ENCODE measurements around the gene DUXB. TPM values are rescaled to one million over a fixed set of nuclear protein-coding genes. Genes with fewer than 3 reads are reported as not detected.

Gene DUXB
- total RNA-seq, 1 experiment from 2014 or later = not detected

DNA sequence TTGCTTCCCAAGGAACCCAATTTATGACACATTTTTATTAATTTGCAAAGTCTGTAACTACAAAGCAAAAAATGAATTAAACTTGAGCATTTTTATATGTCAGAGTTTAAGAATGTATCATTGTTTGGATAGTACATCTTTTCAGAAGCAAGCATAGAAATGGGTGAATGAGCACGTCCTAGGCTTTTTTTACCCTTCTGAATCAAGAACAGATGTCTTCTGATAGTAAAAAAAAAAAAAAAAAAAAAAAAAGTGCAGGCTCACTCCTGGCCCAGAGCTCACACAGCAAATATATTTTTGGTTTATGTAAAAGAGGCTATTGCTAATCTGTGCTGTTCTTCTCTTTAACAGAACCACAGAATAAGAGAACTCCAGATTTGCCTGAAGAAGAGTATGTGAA, 47.3 kb downstream of the DUXB start:
- peak overlapping the region; percentile 66 for H3K9ac ChIP-seq (ENCODE audit: low read length)
- peaks cover 5% of the 10 kb centered on the region; the same call in 1 of the 2 replicates for H4K20me1 ChIP-seq (ENCODE audit: insufficient read depth, low read depth, low read length)
- peaks cover 51% of the 10 kb centered on the region for H3K4me1 ChIP-seq (ENCODE audit: low read length)
- H3K9me2 ChIP-seq (replicated peaks; ENCODE audit: insufficient read depth, low read length) = no peaks in the 10 kb centered on the region
- peak overlapping the region; percentile 98 for H3K4me2 ChIP-seq (ENCODE audit: low read depth, low read length, poor library complexity, severe bottlenecking)
- no peaks in the 10 kb centered on the region for H3K9me3 ChIP-seq (ENCODE audit: low read length)
- H3K27me3 ChIP-seq (ENCODE audit: low read length) = no peaks in the 10 kb centered on the region
- H3K79me2 ChIP-seq (ENCODE audit: low read length) = peaks cover 83% of the 10 kb centered on the region
- DNase-seq = peak; percentile 80
- H3K36me3 ChIP-seq (ENCODE audit: insufficient read depth, low read length) = peaks cover 45% of the 10 kb centered on the region
- H3K27ac ChIP-seq (ENCODE audit: low read length) = peak overlapping the region; percentile 92
- no peak overlapping the region for H2AFZ ChIP-seq (ENCODE audit: low read length)
- H3K4me3 ChIP-seq (ENCODE audit: low read length) = peak overlapping the region; percentile 55

DNA sequence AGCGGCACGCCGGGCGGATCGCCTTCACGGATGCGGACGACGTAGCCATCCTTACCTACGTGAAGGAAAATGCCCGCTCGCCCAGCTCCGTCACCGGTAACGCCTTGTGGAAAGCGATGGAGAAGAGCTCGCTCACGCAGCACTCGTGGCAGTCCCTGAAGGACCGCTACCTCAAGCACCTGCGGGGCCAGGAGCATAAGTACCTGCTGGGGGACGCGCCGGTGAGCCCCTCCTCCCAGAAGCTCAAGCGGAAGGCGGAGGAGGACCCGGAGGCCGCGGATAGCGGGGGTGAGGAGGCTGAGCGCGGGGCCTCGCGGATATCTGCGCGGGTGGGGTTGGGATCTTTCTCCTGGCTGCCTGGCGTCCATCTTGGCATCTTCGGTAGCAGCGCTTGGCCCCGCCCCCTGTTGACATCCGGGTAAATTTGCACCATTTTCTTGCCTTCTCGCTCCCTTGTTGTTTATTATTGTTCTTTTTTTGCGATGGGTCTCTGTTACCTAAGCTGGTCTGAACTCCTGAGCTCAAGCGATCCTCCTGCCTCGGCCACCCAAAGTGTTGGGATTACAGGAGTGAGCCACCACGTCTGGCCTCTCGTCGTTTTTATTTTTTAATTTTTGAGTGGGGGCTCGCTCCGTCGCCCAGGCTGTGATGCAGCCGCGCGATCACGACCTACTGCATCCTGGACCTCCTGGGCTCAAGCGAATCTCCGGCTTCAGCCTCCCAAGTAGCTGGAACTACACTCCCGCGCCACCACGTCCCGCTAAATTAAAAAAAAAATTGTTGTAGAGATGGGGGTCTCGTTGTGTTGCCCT, 52.8 kb downstream of the DUXB start:
- Histone ChIP-seq H3K4me2 (ENCODE audit: low read depth, low read length, poor library complexity, severe bottlenecking) (peak overlapping the region; percentile 98), H3K9me3 (ENCODE audit: low read length) (no peaks in the 10 kb centered on the region), H3K27ac (ENCODE audit: low read length) (peak overlapping the region; percentile 92), H3K79me2 (ENCODE audit: low read length) (peaks cover 95% of the 10 kb centered on the region), H3K9ac (ENCODE audit: low read length) (peak overlapping the region; percentile 96), H2AFZ (ENCODE audit: low read length) (peak overlapping the region; percentile 15), H3K9me2 (replicated peaks; ENCODE audit: insufficient read depth, low read length) (no peaks in the 10 kb centered on the region), H3K27me3 (ENCODE audit: low read length) (no peaks in the 10 kb centered on the region), H3K4me3 (ENCODE audit: low read length) (peak overlapping the region; percentile 95), H3K36me3 (ENCODE audit: insufficient read depth, low read length) (peaks cover 23% of the 10 kb centered on the region; the same call in 1 of the 2 replicates), H3K4me1 (ENCODE audit: low read length) (peaks cover 64% of the 10 kb centered on the region), H4K20me1 (ENCODE audit: insufficient read depth, low read depth, low read length) (peaks cover 23% of the 10 kb centered on the region)
- peak; percentile 93 for DNase-seq

DNA sequence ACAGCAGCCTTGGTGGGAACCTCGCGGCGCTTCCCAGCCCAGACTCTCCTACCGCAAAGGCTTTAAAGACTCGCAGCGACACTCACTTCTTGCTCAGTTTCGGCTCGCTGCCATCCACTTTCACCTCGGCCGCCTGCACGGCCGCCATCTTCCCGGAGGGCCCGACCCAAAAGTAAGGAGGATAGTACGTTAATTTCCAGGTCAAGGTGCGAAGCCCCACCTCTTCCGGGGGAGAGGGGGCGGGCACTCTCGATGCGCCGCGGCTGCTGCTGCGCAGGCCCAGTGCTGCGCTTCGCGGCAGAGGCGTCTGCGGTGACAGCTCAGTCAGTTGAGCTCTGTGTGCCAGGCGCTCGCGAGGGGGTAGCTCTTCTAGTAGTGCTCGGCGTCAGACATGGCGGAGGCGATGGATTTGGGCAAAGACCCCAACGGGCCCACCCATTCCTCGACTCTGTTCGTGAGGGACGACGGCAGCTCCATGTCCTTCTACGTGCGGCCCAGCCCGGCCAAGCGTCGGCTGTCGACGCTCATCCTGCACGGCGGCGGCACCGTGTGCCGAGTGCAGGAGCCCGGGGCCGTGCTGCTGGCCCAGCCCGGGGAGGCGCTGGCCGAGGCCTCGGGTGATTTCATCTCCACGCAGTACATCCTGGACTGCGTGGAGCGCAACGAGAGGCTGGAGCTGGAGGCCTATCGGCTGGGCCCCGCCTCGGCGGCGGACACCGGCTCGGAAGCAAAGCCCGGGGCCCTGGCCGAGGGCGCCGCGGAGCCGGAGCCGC, 53.6 kb downstream of the DUXB start, which contains the start of the genes KARS1 and TERF2IP:
Gene KARS1 (minus strand): TSS at position 174 of the 773 bp plus-strand sequence. CDS start 26 bp downstream, at position 148.
Gene TERF2IP (plus strand): TSS at position 282 of the 773 bp plus-strand sequence. CDS start 110 bp downstream, at position 392.
- peaks cover 56% of the 10 kb centered on the region for H3K4me1 ChIP-seq (ENCODE audit: low read length)
- H3K9me2 ChIP-seq (replicated peaks; ENCODE audit: insufficient read depth, low read length) = no peaks in the 10 kb centered on the region
- H3K27ac ChIP-seq (ENCODE audit: low read length) = peak within 1 kb of the TSS; percentile 92
- H3K9ac ChIP-seq (ENCODE audit: low read length) = peak within 1 kb of the TSS; percentile 96
- peaks cover 27% of the 10 kb centered on the region; the same call in 1 of the 2 replicates for H3K36me3 ChIP-seq (ENCODE audit: insufficient read depth, low read length)
- no peaks in the 10 kb centered on the region for H3K9me3 ChIP-seq (ENCODE audit: low read length)
- H3K27me3 ChIP-seq (ENCODE audit: low read length) = no peaks in the 10 kb centered on the region
- H2AFZ ChIP-seq (ENCODE audit: low read length) = peak within 1 kb of the TSS; percentile 69
- DNase-seq = peak; percentile 97
- H3K4me2 ChIP-seq (ENCODE audit: low read depth, low read length, poor library complexity, severe bottlenecking) = peak within 1 kb of the TSS; percentile 98
- H4K20me1 ChIP-seq (ENCODE audit: insufficient read depth, low read depth, low read length) = peaks cover 23% of the 10 kb centered on the region
- peaks cover 95% of the 10 kb centered on the region for H3K79me2 ChIP-seq (ENCODE audit: low read length)
- H3K4me3 ChIP-seq (ENCODE audit: low read length) = peak within 1 kb of the TSS; percentile 95

DNA sequence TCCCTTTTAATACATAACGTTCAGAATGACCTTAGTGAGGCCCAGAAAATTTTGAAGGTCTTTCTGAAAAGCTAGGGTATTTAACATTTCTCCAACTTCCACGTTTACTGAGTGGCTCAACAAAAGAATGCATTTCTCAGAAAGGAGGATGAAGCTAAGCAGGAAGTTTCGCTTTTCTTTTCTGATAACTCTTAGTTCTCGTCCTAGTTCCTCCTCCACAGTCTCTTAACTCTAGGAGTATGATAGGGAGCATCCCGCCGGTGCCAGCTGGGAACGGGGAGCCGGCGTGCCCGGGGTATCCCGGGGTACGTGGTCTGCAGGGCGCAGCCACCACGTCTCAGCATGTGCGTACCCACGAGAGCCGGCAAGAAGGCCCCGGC, 54.2 kb downstream of the DUXB start:
- Histone ChIP-seq H3K4me1 (ENCODE audit: low read length) (peaks cover 50% of the 10 kb centered on the region), H4K20me1 (ENCODE audit: insufficient read depth, low read depth, low read length) (peaks cover 21% of the 10 kb centered on the region), H3K27me3 (ENCODE audit: low read length) (no peaks in the 10 kb centered on the region), H3K9me3 (ENCODE audit: low read length) (no peaks in the 10 kb centered on the region), H3K4me3 (ENCODE audit: low read length) (peak overlapping the region; percentile 95), H3K9me2 (replicated peaks; ENCODE audit: insufficient read depth, low read length) (no peaks in the 10 kb centered on the region), H3K79me2 (ENCODE audit: low read length) (peaks cover 94% of the 10 kb centered on the region), H3K4me2 (ENCODE audit: low read depth, low read length, poor library complexity, severe bottlenecking) (peak overlapping the region; percentile 98), H3K27ac (ENCODE audit: low read length) (peak overlapping the region; percentile 39; the same call in 1 of the 2 replicates), H2AFZ (ENCODE audit: low read length) (peak overlapping the region; percentile 69; the same call in 1 of the 2 replicates), H3K9ac (ENCODE audit: low read length) (peak overlapping the region; percentile 96), H3K36me3 (ENCODE audit: insufficient read depth, low read length) (peaks cover 27% of the 10 kb centered on the region; the same call in 1 of the 2 replicates)
- DNase-seq = no peak

- peaks cover 23% of the 10 kb centered on the region for H4K20me1 ChIP-seq (ENCODE audit: insufficient read depth, low read depth, low read length)
- peak overlapping the region; percentile 98 for H3K4me2 ChIP-seq (ENCODE audit: low read depth, low read length, poor library complexity, severe bottlenecking)
- no peaks in the 10 kb centered on the region for H3K27me3 ChIP-seq (ENCODE audit: low read length)
- peaks cover 85% of the 10 kb centered on the region for H3K79me2 ChIP-seq (ENCODE audit: low read length)
- H3K9ac ChIP-seq (ENCODE audit: low read length) = no peak overlapping the region
- no peak overlapping the region for H2AFZ ChIP-seq (ENCODE audit: low read length)
- DNase-seq = no peak
- H3K4me3 ChIP-seq (ENCODE audit: low read length) = no peak overlapping the region
- H3K9me2 ChIP-seq (replicated peaks; ENCODE audit: insufficient read depth, low read length) = no peaks in the 10 kb centered on the region
- peaks cover 45% of the 10 kb centered on the region; the same call in 1 of the 2 replicates for H3K36me3 ChIP-seq (ENCODE audit: insufficient read depth, low read length)
- H3K27ac ChIP-seq (ENCODE audit: low read length) = no peak overlapping the region
- no peaks in the 10 kb centered on the region for H3K9me3 ChIP-seq (ENCODE audit: low read length)
- peaks cover 24% of the 10 kb centered on the region for H3K4me1 ChIP-seq (ENCODE audit: low read length)
Measured at GRCh38 chr16:75644240-75645012, 56.8 kb downstream of the DUXB start.

Small RNA genes within 50 kb of the gene (small RNA-seq; reads per million reads assigned to genes)
- not detected for gene RN7SL520P

Other genes starting within 250 kb of the DUXB start
- gene TMEM170A, start 236.8 kb downstream of the DUXB start, total RNA-seq (2014; rRNA removed; shearing (Covaris generic); ENCODE audit: low replicate concordance) = 32.0 and 45.9 TPM in 2 replicates
- gene CHST6, start 206.0 kb downstream of the DUXB start, total RNA-seq (2014; rRNA removed; shearing (Covaris generic); ENCODE audit: low replicate concordance) = not detected in 2 replicates
- gene CHST5, start 165.4 kb downstream of the DUXB start, total RNA-seq (2014; rRNA removed; shearing (Covaris generic); ENCODE audit: low replicate concordance) = 0.76 and 0.97 TPM in 2 replicates
- 15.7 and 31.2 TPM in 2 replicates for gene TMEM231, start 145.2 kb downstream of the DUXB start, total RNA-seq (2014; rRNA removed; shearing (Covaris generic); ENCODE audit: low replicate concordance)
- gene GABARAPL2, start 135.1 kb downstream of the DUXB start, total RNA-seq (2014; rRNA removed; shearing (Covaris generic); ENCODE audit: low replicate concordance) = 48.8 and 88.3 TPM in 2 replicates
- 58.4 and 97.3 TPM in 2 replicates for gene ADAT1, start 78.2 kb downstream of the DUXB start, total RNA-seq (2014; rRNA removed; shearing (Covaris generic); ENCODE audit: low replicate concordance)
- 137 and 158 TPM in 2 replicates for gene KARS1, start 53.8 kb downstream of the DUXB start, total RNA-seq (2014; rRNA removed; shearing (Covaris generic); ENCODE audit: low replicate concordance)
- gene TERF2IP, start 53.7 kb downstream of the DUXB start, total RNA-seq (2014; rRNA removed; shearing (Covaris generic); ENCODE audit: low replicate concordance) = 50.2 and 72.0 TPM in 2 replicates
- gene CPHXL2, start 24.5 kb downstream of the DUXB start, total RNA-seq (2014; rRNA removed; shearing (Covaris generic); ENCODE audit: low replicate concordance) = not detected in 2 replicates
- not detected in 2 replicates for gene CPHXL, start 25.0 kb upstream of the DUXB start, total RNA-seq (2014; rRNA removed; shearing (Covaris generic); ENCODE audit: low replicate concordance)

All from Karpas-422 (cell line).